Astrocyte (in vitro differentiated cells and primary cell): ENCODE results near the gene TNFRSF13B. TPM values are rescaled to one million over a fixed set of nuclear protein-coding genes. Genes with fewer than 3 reads are reported as not detected.
"Not testable (repeated sequence)": the region's sequence is repeated elsewhere in the genome, so short reads cannot be mapped to it uniquely, and the experiment has no call there.

ENCODE experiments used
- DNase-seq: peaks from one replicate; pipeline ENCODE4 v3.0.0-alpha.2; 2010; ENCODE audit warnings: low read depth
- FAIRE-seq: peaks from 2 replicates; lab custom pipeline; 2011; peaks lifted over from hg19 to GRCh38; lab: Jason Lieb, UNC
- H2AFZ ChIP-seq: 2 replicates; pipeline ENCODE4 v1.6.0; 2012; ENCODE audit warnings: low read depth, low read length, inconsistent platforms
- H3K27ac ChIP-seq: 2 replicates; pipeline ENCODE4 v1.5.1; 2011; ENCODE audit warnings: low read depth, low read length, inconsistent platforms
- H3K27me3 ChIP-seq: 2 replicates; pipeline ENCODE4 v1.6.0; 2011; ENCODE audit warnings: low read length, inconsistent platforms; ENCODE audit not compliant: insufficient read depth
- H3K36me3 ChIP-seq: 2 replicates; pipeline ENCODE4 v1.5.1; 2011; ENCODE audit warnings: low read length, inconsistent platforms; ENCODE audit not compliant: insufficient read depth
- H3K4me1 ChIP-seq: 2 replicates; pipeline ENCODE4 v1.5.1; 2011; ENCODE audit warnings: low read length, inconsistent platforms; ENCODE audit not compliant: insufficient read depth
- H3K4me2 ChIP-seq: 2 replicates; pipeline ENCODE4 v1.6.0; 2012; ENCODE audit warnings: low read length, inconsistent platforms
- H3K4me3 ChIP-seq: 2 replicates; pipeline ENCODE4 v1.5.1; 2011; ENCODE audit warnings: low read depth, mild to moderate bottlenecking, low read length, inconsistent platforms; ENCODE audit not compliant: insufficient read depth
- H3K79me2 ChIP-seq: 2 replicates; pipeline ENCODE4 v1.6.0; 2012; ENCODE audit warnings: mild to moderate bottlenecking, low read length, inconsistent platforms; ENCODE audit not compliant: insufficient read depth
- H3K9ac ChIP-seq: 2 replicates; pipeline ENCODE4 v1.6.0; 2012; ENCODE audit warnings: mild to moderate bottlenecking, low read length, inconsistent platforms
- H3K9me3 ChIP-seq: 2 replicates; pipeline ENCODE4 v1.5.1; 2012; ENCODE audit warnings: low read depth, mild to moderate bottlenecking, low read length, inconsistent platforms; ENCODE audit not compliant: insufficient read depth
- H4K20me1 ChIP-seq: 2 replicates; pipeline ENCODE4 v1.6.0; 2012; ENCODE audit warnings: low read length, inconsistent platforms; ENCODE audit not compliant: insufficient read depth
- H3K27ac Mint-ChIP-seq: one replicate; pipeline ENCODE4 v1.8.0; 2021; ENCODE audit warnings: mild to moderate bottlenecking, mixed read lengths; ENCODE audit not compliant: unreplicated experiment
- H3K27me3 Mint-ChIP-seq: one replicate; pipeline ENCODE4 v1.8.0; 2021; ENCODE audit warnings: low read depth, mixed read lengths; ENCODE audit not compliant: unreplicated experiment
- H3K36me3 Mint-ChIP-seq: one replicate; pipeline ENCODE4 v1.8.0; 2021; ENCODE audit warnings: low read depth, mixed read lengths; ENCODE audit not compliant: unreplicated experiment
- H3K4me1 Mint-ChIP-seq: one replicate; pipeline ENCODE4 v1.8.0; 2021; ENCODE audit warnings: low read depth, mixed read lengths; ENCODE audit not compliant: unreplicated experiment
- H3K4me3 Mint-ChIP-seq: one replicate; pipeline ENCODE4 v1.8.0; 2021; ENCODE audit warnings: mild to moderate bottlenecking, moderate library complexity, mixed read lengths; ENCODE audit not compliant: unreplicated experiment
- H3K9me3 Mint-ChIP-seq: one replicate; pipeline ENCODE4 v1.8.0; 2021; ENCODE audit warnings: mild to moderate bottlenecking, mixed read lengths; ENCODE audit not compliant: unreplicated experiment
- CTCF ChIP-seq: IDR thresholded peaks from 2 replicates; pipeline ENCODE4 v1.5.1; 2011; ENCODE audit warnings: low read depth, mild to moderate bottlenecking, inconsistent platforms, low read length, moderate library complexity; ENCODE audit not compliant: insufficient read depth
- EZH2 ChIP-seq: IDR thresholded peaks from 2 replicates; pipeline ENCODE4 v1.6.1; 2012; ENCODE audit warnings: mild to moderate bottlenecking, low read length, inconsistent platforms; ENCODE audit not compliant: insufficient read depth
- total RNA-seq: library from RNA; stranded (reverse); gene quantifications from 2 replicates; pipeline ENCODE4 v1.2.1, GENCODE V29; 2021

Gene TNFRSF13B
- total RNA-seq, 1 donor from 2014 or later = not detected

DNA sequence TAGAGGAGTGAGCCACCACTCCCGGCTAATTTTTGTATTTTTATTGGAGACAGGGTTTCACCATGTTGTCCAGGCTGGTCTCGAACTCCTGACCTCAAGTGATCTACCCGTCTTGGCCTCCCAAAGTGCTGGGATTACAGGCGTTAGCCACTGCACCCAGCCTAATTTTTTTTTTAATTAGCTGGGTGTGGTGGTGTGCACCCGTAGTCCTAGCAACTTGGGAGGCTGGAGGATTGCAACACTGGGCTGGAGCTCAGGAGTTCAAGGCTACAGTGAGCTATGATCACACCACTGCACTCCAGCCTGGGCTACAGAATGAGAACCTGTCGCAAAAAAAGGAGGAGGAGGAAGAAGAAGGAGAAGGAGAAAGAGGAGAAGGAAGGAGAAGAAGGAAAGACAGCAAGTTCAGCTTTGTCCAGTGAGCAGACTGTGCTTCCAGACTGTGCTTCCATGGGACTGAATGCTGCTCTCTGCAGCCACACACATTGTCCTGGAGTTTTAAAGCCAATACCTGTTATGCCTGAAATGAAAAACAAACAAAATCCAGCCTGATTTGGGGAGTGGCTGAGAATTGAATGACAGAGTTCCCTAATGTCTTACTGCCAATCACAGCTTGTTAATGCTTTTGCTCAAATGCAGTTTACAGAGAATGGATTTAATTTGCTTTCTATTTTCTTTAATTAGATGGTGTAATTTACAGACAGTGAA lies 2.8 kb upstream of the TNFRSF13B start:
- H3K4me3 Mint-ChIP-seq = no peak overlapping the region
- no peak overlapping the region for H3K27ac Mint-ChIP-seq
- no peak for TF ChIP-seq EZH2
- no peak for TF ChIP-seq CTCF
- peaks cover 13% of the 10 kb centered on the region for H3K27me3 Mint-ChIP-seq
- peaks cover 2% of the 10 kb centered on the region for H3K9me3 Mint-ChIP-seq
- no peaks in the 10 kb centered on the region for H3K36me3 Mint-ChIP-seq
- no peak overlapping the region for H2AFZ ChIP-seq
- H4K20me1 ChIP-seq = no peaks in the 10 kb centered on the region
- peaks cover 22% of the 10 kb centered on the region for H3K4me1 Mint-ChIP-seq
- H3K4me2 ChIP-seq = no peak overlapping the region
- H3K9ac ChIP-seq = no peak overlapping the region
- DNase-seq = no peak
- H3K4me3 ChIP-seq = no peak overlapping the region
- H3K27me3 ChIP-seq = peaks cover 9% of the 10 kb centered on the region
- H3K27ac ChIP-seq = no peak overlapping the region
- FAIRE-seq = no peak
- H3K9me3 ChIP-seq = no peaks in the 10 kb centered on the region
- H3K79me2 ChIP-seq = no peaks in the 10 kb centered on the region
- no peaks in the 10 kb centered on the region for H3K36me3 ChIP-seq
- peaks cover 5% of the 10 kb centered on the region for H3K4me1 ChIP-seq

DNA sequence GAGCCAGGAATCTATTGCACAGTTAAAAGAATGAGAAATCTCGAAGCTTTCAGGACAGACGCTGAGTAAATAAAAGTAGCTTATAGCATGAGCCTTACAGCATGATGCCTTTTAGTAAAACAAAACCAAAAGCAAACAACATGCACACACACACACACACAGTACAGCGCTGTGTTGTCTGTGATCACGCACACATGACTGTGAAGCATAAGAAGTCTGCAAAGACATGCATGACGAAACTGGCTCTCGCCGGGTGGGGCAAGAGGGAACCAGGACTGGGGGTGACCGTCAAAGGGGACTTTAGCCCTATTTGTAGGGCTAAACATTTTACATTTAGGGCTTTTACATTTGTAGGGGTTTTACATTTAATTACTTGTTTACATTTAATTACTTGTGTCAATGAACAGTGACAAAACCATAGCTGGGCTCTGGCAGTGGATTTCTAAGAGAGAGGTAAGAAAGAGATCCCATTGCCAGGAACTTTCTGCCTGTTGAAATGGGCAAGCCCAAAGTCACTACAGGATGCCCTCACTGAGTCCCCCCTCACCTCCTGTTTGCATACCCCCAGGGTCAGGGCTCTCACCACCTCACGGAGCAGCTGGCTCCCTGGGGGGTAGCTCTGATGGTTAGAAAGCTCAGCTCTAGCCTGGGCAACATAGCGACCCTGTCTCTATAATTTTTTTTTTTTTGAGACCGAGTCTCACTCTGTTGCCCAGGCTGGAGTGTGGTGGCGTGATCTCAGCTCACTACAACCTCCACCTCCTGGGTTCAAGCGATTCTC lies 2.0 kb upstream of the TNFRSF13B start:
- H3K79me2 ChIP-seq = no peaks in the 10 kb centered on the region
- no peak overlapping the region for H3K4me3 Mint-ChIP-seq
- H3K27ac ChIP-seq = no peak overlapping the region
- peaks cover 9% of the 10 kb centered on the region for H3K27me3 ChIP-seq
- H3K36me3 Mint-ChIP-seq = no peaks in the 10 kb centered on the region
- no peak overlapping the region for H3K9ac ChIP-seq
- H3K4me1 ChIP-seq = peaks cover 5% of the 10 kb centered on the region
- H3K36me3 ChIP-seq = no peaks in the 10 kb centered on the region
- no peak overlapping the region for H3K4me2 ChIP-seq
- H3K4me3 ChIP-seq = no peak overlapping the region
- no peaks in the 10 kb centered on the region for H4K20me1 ChIP-seq
- no peak for DNase-seq
- no peak overlapping the region for H3K27ac Mint-ChIP-seq
- no peaks in the 10 kb centered on the region for H3K9me3 ChIP-seq
- no peak for TF ChIP-seq CTCF
- no peak for TF ChIP-seq EZH2
- H3K27me3 Mint-ChIP-seq = peaks cover 13% of the 10 kb centered on the region
- peaks cover 2% of the 10 kb centered on the region for H3K9me3 Mint-ChIP-seq
- H2AFZ ChIP-seq = no peak overlapping the region
- FAIRE-seq = no peak
- H3K4me1 Mint-ChIP-seq = peaks cover 22% of the 10 kb centered on the region

GRCh38 chr17:16973043-16973442 lies 1.1 kb upstream of the TNFRSF13B start:
- DNase-seq, H3K79me2 ChIP-seq, H3K27ac ChIP-seq, H3K9me3 ChIP-seq, H3K4me3 ChIP-seq, H3K36me3 Mint-ChIP-seq, FAIRE-seq, H3K4me2 ChIP-seq, H3K9me3 Mint-ChIP-seq, H3K27ac Mint-ChIP-seq, H2AFZ ChIP-seq, H3K27me3 ChIP-seq, H4K20me1 ChIP-seq, H3K4me1 ChIP-seq, H3K36me3 ChIP-seq, H3K9ac ChIP-seq, H3K4me3 Mint-ChIP-seq: not testable (repeated sequence)
- peaks cover 19% of the 10 kb centered on the region for H3K4me1 Mint-ChIP-seq
- H3K27me3 Mint-ChIP-seq = peaks cover 13% of the 10 kb centered on the region
